SW 1271 (cell line): ENCODE measurements around the gene ZSCAN2.

Experiments used
- DNase-seq, 2 experiments: peaks; one replicate each; lab custom pipeline; 2025; lab: John Stamatoyannopoulos, UW

ZSCAN2 gene

DNA sequence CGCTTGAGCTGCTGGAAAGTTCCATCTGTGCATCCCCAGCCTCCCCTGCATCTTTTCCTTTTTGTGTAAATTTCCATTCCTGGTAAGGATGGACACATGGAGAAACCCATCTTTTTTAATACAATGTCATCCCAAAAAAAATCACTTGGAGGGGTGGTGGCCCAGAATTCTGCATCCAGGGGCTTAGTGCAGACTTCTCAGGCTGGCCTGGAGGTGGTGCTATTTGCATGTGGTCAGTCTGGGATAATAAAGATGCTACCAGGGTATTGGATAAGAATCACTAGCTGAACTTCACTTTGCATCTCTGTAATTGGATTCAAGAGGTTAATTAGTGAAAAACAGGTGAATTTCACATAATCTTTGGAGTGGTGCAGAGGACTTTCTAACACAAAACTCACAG is 1.8 kb upstream of the ZSCAN2 start:
- peak in 1 of 2 experiments; percentile 67 for DNase-seq

DNA sequence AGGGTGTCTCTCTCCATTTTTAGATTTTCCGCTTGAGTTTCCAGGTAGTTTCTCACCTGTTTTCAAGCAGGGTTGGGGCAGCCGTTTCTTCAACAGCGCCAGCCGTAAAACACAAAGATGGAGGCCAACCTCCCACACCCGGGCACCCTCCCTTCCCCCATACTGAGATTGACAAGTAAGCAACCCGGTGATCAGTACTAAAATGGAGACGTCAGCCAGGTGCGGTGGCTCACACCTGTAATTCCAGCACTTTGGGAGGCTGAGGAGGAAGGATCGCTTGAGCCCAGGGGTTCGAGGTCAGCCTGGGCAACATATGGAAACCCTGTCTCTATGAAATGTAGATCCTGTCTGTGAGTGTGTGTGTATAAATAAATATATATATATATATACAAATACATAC is 903 bp upstream of the ZSCAN2 start:
- DNase-seq: no peak

DNA sequence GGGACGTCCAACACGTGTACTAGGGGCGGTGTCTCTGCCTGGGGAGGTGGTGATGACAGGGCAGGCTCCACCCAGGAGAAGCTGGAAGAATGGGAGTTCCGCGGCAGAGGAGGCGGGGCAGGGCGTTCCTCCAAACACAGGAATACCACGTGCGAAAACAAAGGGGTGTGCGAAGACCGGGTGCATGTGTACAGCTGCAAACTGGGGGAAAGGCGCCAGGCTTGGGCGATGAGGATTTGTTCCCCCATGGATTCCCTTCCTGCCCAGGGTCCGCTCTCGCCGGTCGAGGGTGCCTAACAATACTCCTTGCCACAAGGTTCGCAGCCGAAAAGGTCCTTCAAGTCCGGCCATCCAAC is 500 bp upstream of the ZSCAN2 start:
- peak; percentile 62 to 94 for DNase-seq

DNA sequence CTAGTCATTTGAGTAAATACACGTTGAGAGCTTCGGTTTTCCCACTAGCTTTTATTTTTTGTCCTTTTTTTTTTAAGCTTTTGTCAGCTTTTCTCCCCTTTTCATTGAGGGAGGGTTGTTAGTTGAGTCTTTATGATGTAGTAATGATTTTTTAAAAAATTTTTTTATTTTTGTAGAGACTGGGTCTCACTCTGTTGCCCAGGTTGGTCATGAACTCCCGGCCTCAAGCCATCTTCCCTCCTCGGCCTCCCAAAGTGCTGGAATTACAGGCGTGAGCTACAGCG is 688 bp downstream of the ZSCAN2 start:
- no peak for DNase-seq

DNA sequence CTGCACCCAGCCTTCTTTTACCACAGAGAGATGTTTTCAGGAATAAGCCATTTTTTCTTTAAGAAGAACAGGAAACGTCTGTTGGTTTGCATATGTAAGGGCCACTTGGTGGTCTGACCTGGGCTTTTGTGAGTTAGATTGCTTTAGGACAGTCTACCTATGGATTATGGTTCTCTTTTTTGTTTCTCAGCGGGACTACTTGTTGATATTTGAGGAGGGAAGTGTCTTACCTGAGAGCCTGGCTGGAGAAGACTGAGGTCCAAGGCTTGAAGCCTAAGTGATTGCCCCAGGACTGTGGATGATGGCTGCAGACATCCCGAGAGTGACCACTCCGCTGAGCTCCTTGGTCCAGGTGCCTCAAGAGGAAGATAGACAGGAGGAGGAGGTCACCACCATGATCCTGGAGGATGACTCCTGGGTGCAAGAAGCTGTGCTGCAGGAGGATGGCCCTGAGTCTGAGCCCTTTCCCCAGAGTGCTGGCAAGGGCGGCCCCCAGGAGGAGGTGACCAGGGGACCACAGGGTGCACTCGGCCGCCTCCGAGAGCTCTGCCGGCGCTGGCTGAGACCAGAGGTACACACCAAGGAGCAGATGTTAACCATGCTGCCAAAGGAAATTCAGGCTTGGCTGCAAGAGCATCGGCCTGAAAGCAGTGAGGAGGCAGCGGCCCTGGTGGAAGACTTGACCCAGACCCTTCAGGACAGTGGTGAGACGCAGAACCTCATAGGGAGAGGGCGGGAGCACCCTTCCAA is 3.0 kb downstream of the ZSCAN2 start:
- no peak for DNase-seq

DNA sequence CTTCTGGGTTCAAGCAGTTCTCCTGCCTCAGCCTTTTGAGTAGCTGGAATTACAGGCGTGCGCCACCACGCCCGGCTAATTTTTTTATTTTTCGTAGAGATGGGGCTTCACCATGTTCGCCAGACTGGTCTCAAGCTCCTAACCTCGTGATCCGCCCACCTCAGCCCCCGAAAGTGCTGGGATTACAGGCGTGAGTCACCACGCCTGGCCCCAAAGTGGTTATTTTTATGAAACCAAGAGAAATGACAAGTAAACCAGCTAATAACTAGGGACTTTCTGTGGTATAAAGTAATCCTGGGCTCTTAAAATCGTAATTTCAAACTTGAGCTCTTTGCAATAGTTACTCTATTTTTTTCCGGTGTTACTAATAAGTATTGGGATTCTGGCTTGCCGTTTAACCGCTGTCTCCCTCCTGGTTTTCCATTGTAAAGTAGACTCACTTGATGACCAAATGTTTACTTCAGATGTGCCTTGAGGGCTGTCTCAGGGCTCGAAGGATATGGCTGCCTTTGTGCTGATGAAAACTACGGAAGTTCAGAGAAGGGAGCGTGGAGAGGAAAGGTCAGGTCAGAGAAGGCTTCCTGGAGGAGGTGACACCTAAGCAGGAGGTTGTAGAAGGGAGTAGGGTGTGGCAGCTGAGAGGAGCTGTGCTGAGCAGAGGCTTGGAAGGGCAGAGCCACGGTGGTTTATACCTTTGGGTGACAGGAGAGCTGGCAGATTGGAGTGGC is 4.2 kb downstream of the ZSCAN2 start:
- DNase-seq: no peak

DNA sequence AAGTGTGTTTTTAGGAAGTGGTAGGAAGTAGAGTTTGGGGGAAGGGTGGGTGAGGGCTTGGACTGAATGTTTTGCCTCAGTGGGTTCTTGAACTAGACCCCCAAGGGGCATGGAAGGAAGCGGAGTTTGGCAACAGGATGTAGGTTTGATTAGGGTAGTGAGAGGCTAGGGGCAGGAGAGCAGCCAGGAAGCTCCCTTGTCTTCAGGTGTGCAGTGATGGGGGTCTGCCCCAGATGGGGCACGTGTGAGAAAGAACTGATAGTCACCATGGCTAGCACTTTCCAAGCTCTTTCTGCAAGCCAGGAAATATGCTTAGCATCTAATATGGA is 4.7 kb downstream of the ZSCAN2 start:
- DNase-seq: no peak

GRCh38 chr15:84606653-84607120 is 5.9 kb downstream of the ZSCAN2 start:
- no peak for DNase-seq

GRCh38 chr15:84608707-84609284 is 8.0 kb downstream of the ZSCAN2 start:
- DNase-seq: no peak

DNA sequence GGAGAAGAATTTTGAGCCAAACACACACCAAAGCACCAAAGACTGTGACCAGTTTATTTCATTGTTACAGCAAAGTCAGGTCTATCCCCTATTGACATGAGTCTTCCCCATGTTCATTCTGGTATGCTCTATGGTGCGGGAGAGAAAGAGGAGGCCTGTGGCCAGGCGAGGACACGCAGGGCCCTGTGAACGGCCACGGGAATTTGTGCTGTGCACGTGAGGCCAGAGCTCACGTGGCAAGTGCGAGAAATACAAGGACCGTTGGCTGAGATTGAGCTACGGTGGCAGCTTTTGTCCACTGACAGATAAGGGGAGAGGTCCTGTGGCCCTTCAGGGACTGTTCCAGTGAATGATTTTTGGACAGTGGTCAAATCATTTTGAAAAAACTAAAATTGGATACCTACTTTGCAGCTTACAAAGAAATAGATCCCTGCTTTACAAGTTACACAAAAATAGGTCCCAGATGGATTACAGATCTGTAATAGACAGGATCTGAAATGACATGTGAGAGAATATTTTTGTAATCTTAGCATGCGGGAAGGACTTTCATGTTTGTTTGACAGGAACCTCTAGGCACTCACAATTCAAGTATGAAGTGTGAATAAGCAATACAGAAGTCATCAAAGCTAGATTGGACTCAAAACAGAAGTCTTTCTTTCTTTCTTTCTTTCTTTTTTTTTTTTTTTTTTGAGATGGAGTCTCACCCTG is 9.2 kb downstream of the ZSCAN2 start:
- DNase-seq: no peak

- DNase-seq: no peak
These were observed 10.8 kb downstream of the ZSCAN2 start for GRCh38 chr15:84611631-84612030.

- no peak for DNase-seq
These were observed 15.4 kb downstream of the ZSCAN2 start for GRCh38 chr15:84616235-84616634.

- DNase-seq: no peak
These were observed 19.8 kb downstream of the ZSCAN2 start for GRCh38 chr15:84620626-84621025.

GRCh38 chr15:84621358-84621979 is 20.7 kb downstream of the ZSCAN2 start:
- DNase-seq: no peak

GRCh38 chr15:84624359-84624758 is 23.6 kb downstream of the ZSCAN2 start:
- DNase-seq: no peak

- no peak for DNase-seq
These were observed 24.3 kb downstream of the ZSCAN2 start for GRCh38 chr15:84625123-84625522.

- DNase-seq: no peak
These were observed 28.2 kb downstream of the ZSCAN2 start for GRCh38 chr15:84629033-84629432.

- no peak for DNase-seq
These were observed 31.0 kb downstream of the ZSCAN2 start for GRCh38 chr15:84631706-84632272.

DNA sequence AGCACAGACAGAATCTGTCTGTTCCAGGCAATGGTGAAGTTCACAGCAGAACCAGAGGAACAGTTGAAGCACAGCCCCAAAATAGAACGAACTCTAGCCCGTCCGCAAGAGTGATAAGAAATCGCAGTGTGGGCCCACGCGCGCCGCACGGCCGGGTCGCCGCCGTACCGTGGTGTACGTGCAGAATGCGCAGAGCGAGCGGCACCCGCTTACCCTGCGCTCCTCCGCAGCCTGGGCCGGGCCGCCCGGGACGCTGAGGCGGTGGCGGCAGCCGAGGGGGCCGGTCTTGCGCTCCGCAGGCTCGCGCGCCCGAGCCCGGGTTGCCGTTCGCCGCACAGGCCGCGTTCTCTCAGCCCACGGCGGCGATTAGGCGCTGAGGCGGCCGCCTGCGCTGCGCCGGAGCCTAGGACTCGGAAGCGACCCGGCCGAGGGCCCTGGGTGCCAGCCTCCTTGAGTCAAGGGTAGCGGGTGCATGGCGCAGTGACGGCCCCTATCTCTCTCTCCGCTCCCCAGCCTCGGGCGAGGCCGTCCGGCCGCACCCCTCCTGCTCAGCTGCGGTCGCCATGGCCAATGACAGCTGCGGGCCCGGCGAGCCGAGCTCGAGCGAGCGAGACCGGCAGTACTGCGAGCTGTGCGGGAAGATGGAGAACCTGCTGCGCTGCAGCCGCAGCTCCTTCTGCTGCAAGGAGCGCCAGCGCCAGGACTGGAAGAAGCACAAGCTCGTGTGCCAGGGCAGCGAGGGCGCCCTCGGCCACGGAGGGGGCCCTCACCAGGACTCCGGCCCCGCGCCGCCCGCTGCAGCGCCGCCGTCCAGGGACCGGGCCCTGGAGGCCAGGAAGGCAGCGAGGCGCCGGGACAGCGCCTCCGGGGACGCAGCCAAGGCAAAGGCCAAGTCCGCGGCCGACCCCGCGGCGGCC is 32.8 kb downstream of the ZSCAN2 start:
- DNase-seq: no peak

DNA sequence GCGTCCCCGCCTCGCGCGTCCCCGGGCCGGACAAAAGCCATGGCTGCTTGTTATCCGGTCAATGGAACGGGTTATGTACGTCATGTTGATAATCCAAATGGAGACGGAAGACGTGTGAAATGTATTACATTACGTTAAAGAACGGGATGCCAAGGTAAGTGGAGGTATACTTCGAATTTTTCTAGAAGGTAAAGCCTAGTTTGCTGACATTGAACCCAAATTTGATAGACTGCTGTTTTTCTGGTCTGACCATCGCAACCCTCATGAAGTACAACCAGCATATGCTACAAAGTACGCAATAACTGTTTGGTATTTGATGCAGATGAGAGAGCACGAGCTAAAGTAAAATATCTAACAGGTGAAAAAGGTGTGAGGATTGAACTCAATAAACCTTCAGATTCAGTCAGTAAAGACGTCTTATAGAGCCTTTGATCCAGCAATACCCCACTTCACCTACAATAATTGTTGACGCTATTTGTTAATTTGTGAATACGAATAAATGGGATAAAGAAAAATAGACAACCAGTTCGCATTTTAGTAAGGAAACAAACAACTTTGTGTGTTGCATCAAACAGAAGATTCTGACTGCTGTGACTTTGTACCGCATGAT is 33.5 kb downstream of the ZSCAN2 start:
- no peak for DNase-seq

GRCh38 chr15:84638103-84638502 is 37.3 kb downstream of the ZSCAN2 start:
- DNase-seq: peak in 1 of 2 experiments; percentile 32
